Testis (tissue), 3 donors: ENCODE measurements around the gene PMEPA1. TPM values are rescaled to one million over a fixed set of nuclear protein-coding genes. Genes with fewer than 3 reads are reported as not detected.

Source experiments
- DNase-seq: peaks from one replicate; pipeline ENCODE4 v3.0.0-alpha.2; 2019
- H3K27ac ChIP-seq, 2 donors: fragments of 200-600 bp; sonication (generic); one replicate each; pipeline ENCODE4 v1.5.1; 2019
- H3K27me3 ChIP-seq: fragments of 200-600 bp; sonication (generic); one replicate; pipeline ENCODE4 v1.5.1; 2019
- H3K36me3 ChIP-seq: fragments of 200-600 bp; sonication (generic); one replicate; pipeline ENCODE4 v1.5.1; 2017; ENCODE audit warnings: low read depth; ENCODE audit errors: missing control alignments
- H3K4me1 ChIP-seq: fragments of 200-600 bp; sonication (generic); one replicate; pipeline ENCODE4 v1.5.1; 2019
- H3K4me3 ChIP-seq, 2 donors: fragments of 200-600 bp; sonication (generic); one replicate each; pipeline ENCODE4 v1.5.1; 2017 to 2019
- H3K9me3 ChIP-seq: fragments of 200-600 bp; sonication (generic); one replicate; pipeline ENCODE4 v1.5.1; 2017
- CTCF ChIP-seq, 3 experiments: fragments of 450-650 bp in 2 of 3; fragments of 200-600 bp in 1 of 3; sonication (generic) in 1 of 3; IDR thresholded peaks; one replicate each; pipeline ENCODE4 v1.5.1; 2016 to 2019; ENCODE audit warnings: antibody characterized with exemption in 3 of 3, mild to moderate bottlenecking in 2 of 3, moderate library complexity in 1 of 3
- POLR2A ChIP-seq: fragments of 450-650 bp; IDR thresholded peaks from one replicate; pipeline ENCODE4 v1.6.1; 2017; ENCODE audit warnings: antibody characterized with exemption, mild to moderate bottlenecking, moderate library complexity
- WGBS, 2 donors: methylation state at CpG; one replicate each; pipeline ENCODE4 v1.1.5; 2018; 5-methylcytosine and 5-hydroxymethylcytosine counted together
- intact Hi-C: fragments of 100-400 bp; cut with DNase I; formaldehyde crosslinking; loops from one replicate; pipeline ENCODE4 v1.15.1; 2023; ENCODE audit warnings: low total_unique reads
- polyA plus RNA-seq: library from polyadenylated mRNA; stranded (reverse); fragments of 350-450 nt; fragmentation: Illumina TruSeq; extraction: RNeasy Lipid Tissue Mini Kit (QIAGEN cat#74804); gene quantifications from one replicate; pipeline ENCODE4 v1.2.3, GENCODE V29; 2014; ENCODE audit warnings: low read depth, low replicate concordance; ENCODE audit not compliant: insufficient read depth
- total RNA-seq, 2 donors: library from RNA; depleted of rRNA; stranded (reverse); fragments of >200 nt; gene quantifications; one replicate each; pipeline ENCODE4 v1.2.3, GENCODE V29; 2016

The PMEPA1 gene
- total and polyA plus RNA-seq, 3 donors from 2014 or later, result 8.1 to 16.8 (median 12.1) TPM

GRCh38 chr20:57755609-57756008 is 45.8 kb upstream of the PMEPA1 start:
- 92 to 95% methylated on average over 1 of the region's 1 CpG for WGBS, 2 donors

GRCh38 chr20:57754190-57754589 is 44.4 kb upstream of the PMEPA1 start:
- WGBS, 2 donors, result 54 to 57% methylated on average over 3 of the region's 3 CpGs
- H3K4me3 ChIP-seq, result no peak overlapping the region
- no peaks in the 10 kb centered on the region for H3K9me3 ChIP-seq
- no peaks in the 10 kb centered on the region for H3K36me3 ChIP-seq
- no peak for DNase-seq
- no peak for TF ChIP-seq POLR2A
- TF ChIP-seq CTCF (IDR thresholded peaks at IDR 0.05), result no peak
- intact Hi-C loops, result no loop called here
- H3K27ac ChIP-seq, result no peak overlapping the region
- peaks cover 4% of the 10 kb centered on the region for H3K4me1 ChIP-seq
- no peaks in the 10 kb centered on the region for H3K27me3 ChIP-seq

More at GRCh38 chr20:57755609-57756008, 45.8 kb upstream of the PMEPA1 start:
- Histone ChIP-seq H3K4me3 (no peak overlapping the region), H3K9me3 (no peaks in the 10 kb centered on the region), H3K36me3 (no peaks in the 10 kb centered on the region), H3K27ac (no peak overlapping the region), H3K4me1 (no peaks in the 10 kb centered on the region), H3K27me3 (no peaks in the 10 kb centered on the region)
- DNase-seq, result no peak
- intact Hi-C loops, result no loop called here
- no peak for TF ChIP-seq POLR2A
- TF ChIP-seq CTCF (IDR thresholded peaks at IDR 0.05), result no peak

GRCh38 chr20:57753332-57754164 is 43.7 kb upstream of the PMEPA1 start:
- Histone ChIP-seq H3K27ac (no peak overlapping the region), H3K27me3 (no peaks in the 10 kb centered on the region), H3K4me3 (no peak overlapping the region), H3K36me3 (no peaks in the 10 kb centered on the region), H3K9me3 (no peaks in the 10 kb centered on the region), H3K4me1 (peaks cover 9% of the 10 kb centered on the region)
- DNase-seq, result no peak
- TF ChIP-seq POLR2A (no peak), CTCF (IDR thresholded peaks at IDR 0.05) (no peak)
- intact Hi-C loops, result no loop called here
- WGBS, 2 donors, result 73 to 75% methylated on average over 14 of the region's 14 CpGs

GRCh38 chr20:57751411-57751810 is 41.6 kb upstream of the PMEPA1 start:
- WGBS, 2 donors, result 67 to 86% methylated on average over 5 of the region's 5 CpGs
- DNase-seq, result peak; percentile 37
- Histone ChIP-seq H3K4me1 (peaks cover 16% of the 10 kb centered on the region), H3K27me3 (no peaks in the 10 kb centered on the region), H3K36me3 (no peaks in the 10 kb centered on the region), H3K27ac (peak overlapping the region; percentile 15 to 47), H3K4me3 (no peak overlapping the region), H3K9me3 (no peaks in the 10 kb centered on the region)
- intact Hi-C loops, result no loop called here
- TF ChIP-seq POLR2A, result no peak
- TF ChIP-seq CTCF (IDR thresholded peaks at IDR 0.05), result no peak

GRCh38 chr20:57749869-57750268 is 40.1 kb upstream of the PMEPA1 start:
- peaks cover 16% of the 10 kb centered on the region for H3K4me1 ChIP-seq

More at GRCh38 chr20:57749869-57750268, 40.1 kb upstream of the PMEPA1 start:
- H3K9me3 ChIP-seq, result no peaks in the 10 kb centered on the region
- DNase-seq, result no peak
- WGBS, 2 donors, result 69 to 70% methylated on average over 7 of the region's 7 CpGs
- no peaks in the 10 kb centered on the region for H3K27me3 ChIP-seq
- no peaks in the 10 kb centered on the region for H3K36me3 ChIP-seq
- intact Hi-C loops, result no loop called here
- TF ChIP-seq POLR2A (no peak), CTCF (IDR thresholded peaks at IDR 0.05) (no peak)
- H3K4me3 ChIP-seq, result no peak overlapping the region
- no peak overlapping the region for H3K27ac ChIP-seq
